Brain pericyte (primary cell): ENCODE data around the gene GRIA4.

Experiments
- DNase-seq: peaks from one replicate; pipeline ENCODE4 v3.0.0-alpha.2; 2012; ENCODE audit warnings: low read depth, low spot score

GRIA4 gene

DNA sequence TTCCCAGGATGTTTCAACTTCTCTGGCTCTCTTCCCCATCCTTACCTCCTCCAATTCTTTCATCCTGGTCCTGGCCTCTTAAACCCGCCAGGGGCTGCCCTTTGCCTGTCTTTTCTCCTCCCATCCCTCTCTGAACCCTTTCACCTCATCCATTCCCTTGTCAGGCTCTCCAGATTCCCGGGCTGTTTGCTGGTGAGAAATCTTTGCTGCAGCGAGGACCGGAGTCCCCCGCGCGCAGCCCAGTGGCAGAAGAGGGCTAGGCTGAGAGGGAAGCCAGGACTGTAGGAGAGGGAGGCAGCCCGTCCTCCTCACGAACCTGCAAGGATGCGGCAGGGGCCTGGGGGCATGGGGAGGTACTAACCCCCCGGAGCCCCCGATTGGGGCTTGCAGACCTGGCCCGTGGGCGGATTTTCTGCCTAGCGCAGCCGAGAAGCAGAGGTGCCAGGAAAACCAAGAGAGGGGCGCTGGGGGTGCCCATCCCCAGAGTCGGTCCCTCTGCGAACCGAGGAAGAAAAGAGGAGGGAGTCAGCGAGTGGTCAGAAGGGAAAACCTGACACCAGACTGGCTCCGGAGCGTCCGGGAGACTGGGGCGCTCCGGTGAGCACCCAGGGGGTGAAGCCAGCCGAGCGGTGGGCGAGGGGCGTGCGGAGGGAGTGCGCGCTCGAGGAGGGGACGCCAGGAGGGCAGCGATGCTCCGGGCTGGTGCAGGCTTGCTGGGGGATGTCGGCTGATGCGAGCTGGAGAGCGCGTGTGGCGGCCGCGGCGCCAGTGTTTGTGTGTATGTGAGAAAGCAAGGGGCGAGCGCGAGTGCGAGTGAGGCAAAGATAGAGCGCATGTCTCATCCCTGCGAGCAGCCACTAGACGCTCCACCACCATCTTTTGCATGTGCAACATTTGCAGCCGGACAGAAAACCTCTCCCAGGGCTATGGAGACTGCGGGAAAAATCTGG, at the start of gene GRIA4:
Gene GRIA4 (plus strand): TSS at position 242 of the 950 bp plus-strand sequence. CDS start 925 bp downstream, outside the sequence.
- peak; percentile 24 for DNase-seq

DNA sequence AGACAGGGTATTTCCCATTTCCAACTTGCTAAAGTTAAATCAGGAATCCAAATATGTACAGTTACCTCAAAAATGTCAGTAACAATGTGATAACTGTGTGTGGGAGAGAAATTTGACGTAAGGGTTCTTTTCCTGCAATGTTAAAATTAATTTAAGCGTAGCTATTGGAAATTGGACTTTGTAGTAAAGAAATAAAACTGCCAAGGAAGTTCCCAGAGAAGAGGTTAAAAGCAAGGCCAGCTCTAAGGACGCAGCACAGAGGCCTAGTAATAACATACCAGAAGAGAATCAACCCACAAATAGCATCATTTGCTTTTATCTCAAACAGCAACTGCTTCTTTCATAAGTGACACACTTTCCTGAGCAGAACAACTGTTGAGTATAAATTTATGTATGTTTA, 36.8 kb upstream of the GRIA4 start:
- DNase-seq, result no peak

DNA sequence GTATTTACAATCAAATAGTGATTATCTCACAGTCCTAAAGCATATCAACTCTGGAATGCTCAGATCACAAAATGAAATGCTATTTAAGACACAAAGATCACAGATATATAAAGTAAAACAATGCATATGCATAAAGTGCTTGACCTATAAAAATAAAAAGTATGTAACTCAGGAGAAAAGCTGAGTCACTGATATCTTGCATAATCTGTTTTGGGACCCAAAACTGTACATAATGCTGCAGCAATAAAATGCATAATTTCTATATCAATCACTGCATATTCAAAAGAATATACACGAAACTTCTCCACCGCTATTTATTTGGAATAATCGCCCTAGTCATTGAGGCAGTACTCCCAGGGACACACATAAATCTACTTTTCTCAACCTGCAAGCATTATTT, 34.9 kb upstream of the GRIA4 start:
- no peak for DNase-seq

DNA sequence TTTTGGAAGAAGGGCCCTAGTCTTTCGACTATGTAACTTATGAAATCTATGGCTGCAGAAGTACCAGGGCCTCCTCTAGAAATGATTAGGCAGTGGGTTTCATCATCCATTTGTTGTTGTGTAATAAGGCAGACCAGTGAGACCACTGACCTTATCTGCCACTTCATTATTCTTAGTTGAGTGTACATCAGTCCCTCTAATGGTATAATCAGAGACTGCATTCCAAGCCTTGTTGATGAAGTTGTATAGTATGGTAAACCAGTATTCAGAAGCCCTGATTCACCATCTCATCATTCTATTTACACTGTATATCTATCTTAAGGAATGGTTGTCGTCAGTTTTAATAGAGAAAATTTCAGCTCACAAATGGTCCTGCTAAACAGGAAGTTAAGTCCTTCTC, 32.2 kb upstream of the GRIA4 start:
- DNase-seq, result no peak

DNA sequence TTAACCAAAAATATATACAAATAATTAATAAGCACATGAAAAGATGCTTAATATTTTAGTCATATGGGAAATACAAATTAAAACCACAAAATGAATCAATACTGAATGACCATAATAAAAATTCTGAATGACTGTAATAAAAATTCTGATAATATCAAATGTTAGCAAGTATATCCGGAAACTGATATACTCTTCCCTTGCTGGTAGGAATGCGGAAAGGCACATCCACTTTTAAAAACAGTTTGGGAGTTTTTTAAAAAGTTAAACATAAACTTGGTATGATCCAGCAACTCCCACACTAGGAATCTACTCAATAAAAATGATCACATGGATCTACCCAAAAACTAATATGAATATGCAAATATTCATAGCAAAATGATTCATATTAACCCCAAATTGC, 30.8 kb upstream of the GRIA4 start:
- DNase-seq, result no peak

DNA sequence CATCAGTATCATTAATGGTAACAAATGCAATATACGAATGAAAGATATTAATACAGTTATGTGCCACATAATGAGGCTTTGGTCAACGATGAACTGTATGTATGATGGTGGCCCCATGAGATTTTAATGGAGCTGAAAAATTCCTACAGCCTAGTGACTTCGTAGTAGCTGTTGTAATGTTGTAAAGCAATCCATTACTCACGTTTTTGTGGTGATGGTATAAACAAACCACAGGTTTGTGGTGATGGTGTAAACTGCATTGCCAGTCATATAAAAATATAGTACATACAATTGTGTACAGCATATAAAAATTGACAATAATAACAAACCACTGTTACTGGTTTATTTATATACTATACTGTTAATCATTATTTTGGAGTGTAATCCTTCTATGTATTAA, 27.4 kb upstream of the GRIA4 start:
- DNase-seq, result no peak

DNA sequence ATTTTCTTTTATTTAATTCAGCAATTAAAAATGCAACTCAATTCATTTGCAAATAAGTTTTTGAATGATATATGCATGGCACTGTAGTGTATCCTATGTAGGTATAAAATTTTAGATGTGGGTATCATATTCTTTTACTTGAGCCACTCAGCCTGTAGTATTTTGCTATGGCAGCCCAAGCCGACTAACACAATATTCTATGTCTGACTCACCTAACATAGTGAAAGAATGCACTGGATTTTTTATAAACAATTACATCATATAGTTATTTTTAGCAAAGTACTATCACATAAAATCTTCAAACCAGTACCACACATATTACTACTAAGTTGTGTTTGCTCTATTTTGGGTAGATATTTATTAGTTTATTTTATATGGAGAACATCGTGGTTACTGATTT, 21.9 kb upstream of the GRIA4 start:
- DNase-seq, result no peak

DNA sequence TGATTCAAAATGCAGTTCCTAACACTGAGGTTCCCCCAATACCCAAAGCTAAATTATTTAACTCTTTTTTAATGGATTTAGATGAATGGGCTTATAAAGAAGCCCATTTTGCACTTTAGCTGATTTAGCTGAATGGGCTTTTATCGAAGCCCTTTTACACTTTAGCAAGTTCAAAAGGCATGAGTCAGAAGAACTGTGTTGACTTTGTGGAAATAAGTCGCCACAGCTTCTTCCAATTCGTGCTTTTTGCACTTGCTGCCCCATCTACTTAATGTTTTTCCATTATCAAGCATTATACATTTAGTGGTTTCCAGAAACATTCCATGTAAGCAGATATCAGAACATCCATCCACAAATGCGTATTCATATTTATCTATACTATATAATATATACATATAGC, 20.5 kb upstream of the GRIA4 start:
- no peak for DNase-seq

DNA sequence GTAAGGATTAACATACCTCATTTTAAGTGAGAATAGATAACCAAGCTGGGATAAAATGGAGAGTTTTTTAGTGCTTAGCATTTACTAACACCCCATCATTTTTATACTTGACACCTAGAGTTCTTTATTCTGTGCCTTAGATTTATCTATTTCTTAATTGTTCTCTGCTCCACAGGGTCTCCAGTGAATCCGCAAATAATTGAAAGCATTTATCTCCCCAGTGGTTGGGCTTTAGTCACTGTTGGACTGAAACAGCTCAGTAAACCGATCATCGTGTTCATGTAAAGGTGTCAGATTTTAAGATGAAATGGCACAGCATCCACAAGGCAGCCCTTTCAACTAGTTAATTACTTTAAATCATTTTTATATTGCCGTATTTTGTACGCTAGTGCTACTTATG, 17.8 kb upstream of the GRIA4 start:
- DNase-seq, result no peak

DNA sequence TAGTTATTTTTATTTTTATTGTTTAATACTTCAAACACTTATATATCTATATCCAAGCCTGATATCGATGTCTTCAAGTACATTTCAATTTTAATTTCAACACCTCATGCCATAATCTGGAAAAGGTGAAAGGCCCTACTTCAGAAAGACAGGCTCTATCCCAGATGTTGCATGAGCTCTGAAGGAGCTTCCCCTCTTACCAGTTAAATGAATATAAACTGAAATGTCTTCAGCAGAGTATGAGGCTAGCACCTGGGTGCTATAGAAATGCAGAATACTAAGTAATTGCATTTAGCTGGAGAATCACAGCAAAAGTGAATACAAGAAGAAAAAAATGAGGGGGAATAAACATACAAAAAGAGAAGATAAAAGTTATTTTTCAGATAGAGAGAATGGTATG, 11.5 kb upstream of the GRIA4 start:
- DNase-seq, result no peak

DNA sequence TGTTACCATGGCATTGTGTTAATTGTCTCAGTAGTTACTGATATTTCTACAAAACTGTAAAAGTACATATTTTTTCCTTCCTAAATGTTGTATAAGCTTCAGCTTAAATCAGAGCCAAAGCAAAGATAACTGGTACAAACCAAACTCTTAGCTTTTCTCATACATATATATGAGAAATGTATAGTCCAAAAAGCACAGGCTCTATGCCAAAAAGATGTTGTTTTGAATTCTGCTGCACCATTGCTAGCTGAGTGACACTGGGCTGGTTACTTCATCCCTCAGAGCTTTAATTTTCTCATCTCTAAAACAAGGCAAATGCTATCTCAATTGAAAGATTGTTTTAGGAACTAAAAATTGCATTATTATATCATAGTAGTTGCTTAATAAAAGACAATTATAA, 6.7 kb upstream of the GRIA4 start:
- no peak for DNase-seq

DNA sequence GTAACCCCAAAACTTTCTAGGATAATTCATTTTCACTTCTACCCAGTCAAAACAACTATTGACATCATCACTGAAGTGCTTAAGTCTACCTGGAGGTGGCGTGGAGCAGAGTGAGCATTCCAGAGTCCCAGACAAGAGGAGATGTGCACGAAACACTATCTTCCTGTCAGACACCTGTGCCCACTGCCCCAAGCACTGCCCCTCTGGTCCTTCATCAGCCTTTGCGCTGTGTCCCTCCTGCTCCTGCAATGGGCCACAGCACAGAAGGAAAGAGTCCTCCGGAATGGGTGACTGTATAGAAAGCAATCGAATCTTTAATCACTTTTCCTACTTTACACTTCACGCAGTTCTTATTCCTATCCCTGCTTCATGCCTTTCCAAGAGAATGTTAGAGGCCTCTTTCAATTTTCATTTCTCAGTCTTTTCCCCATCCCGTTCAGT, 512 bp upstream of the GRIA4 start:
- no peak for DNase-seq

DNA sequence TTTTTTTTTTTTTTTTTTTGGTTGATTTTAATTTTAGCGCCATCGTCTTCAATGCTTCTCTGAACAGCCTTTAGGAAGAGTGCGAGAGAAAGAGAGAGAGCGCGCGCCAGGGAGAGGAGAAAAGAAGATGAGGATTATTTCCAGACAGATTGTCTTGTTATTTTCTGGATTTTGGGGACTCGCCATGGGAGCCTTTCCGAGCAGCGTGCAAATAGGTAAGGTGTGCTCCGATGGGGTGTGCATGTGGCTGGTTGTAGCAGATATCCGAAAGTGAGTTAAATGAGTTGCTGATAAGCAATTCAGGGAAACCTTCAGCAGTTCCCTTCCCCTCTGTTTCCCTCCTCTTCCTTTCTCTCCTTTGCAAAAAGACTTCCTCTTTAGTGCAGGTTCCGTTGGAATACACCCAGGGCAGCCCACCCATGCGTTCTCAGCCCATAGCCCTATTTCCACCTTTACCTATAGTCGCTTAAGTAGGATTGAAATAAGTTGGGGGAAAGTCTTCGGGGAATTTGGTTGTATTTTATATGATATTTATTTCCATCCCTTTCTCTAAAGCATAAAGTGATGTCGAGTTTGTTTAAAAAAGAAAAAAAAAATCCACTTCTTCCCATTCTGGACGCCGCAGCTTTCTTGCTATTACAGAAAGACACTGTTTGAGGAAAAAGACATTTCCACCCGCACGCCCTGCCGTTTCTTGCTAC, 1.1 kb downstream of the GRIA4 start:
- no peak for DNase-seq

DNA sequence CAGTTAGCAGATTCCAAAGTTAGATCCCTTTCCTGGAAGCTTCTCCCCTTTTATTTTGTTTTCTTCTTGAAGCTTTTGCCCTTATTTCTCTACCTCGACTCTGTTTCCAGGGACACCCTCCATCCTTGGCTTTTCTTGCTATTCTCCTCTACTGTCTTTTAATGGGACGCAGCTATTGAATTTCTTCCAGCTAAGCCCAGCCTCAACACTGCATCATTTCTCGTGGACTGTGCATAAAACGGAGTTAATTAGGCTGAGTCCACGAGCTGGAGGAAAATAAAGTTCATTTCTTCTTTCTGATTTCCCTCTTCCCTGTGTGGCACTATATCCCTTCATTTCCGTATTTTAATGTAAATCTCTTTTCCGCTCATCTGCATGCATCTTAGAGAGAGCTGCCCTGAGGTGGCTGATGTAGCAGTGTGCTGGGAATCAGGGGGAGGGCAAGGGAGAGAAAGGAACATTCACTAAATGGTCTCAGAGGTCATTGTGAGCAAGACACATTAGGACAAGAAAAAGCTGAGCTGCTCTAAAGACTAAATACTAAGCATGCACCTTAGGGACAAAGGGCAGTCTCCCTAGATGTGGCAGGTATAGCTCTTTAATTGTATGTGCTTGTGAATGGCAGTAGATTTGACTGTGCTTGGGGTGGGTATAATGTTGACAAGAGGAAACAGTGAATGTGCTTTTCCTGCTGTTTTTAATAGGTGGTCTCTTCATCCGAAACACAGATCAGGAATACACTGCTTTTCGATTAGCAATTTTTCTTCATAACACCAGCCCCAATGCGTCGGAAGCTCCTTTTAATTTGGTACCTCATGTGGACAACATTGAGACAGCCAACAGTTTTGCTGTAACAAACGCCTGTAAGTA, 1.9 kb downstream of the GRIA4 start:
- DNase-seq, result no peak

DNA sequence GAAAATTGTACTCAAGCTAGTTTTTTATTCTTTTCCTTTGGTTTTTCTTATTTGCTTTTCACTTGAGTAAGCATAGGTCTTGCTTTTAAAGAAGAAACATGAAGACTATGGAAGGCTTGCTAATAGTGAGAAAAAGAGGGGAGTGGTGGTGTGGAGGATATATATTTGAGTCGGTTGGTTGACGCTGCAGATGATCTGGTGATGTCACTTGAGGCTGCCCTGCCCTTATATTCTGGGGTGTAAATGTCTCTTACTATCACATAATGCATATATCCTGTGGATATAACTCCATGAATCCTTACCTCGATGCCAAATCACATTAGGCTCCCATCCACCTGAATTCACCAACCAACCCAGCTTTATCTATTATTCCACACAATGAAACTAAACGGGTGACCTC, 2.9 kb downstream of the GRIA4 start:
- DNase-seq, result no peak

DNA sequence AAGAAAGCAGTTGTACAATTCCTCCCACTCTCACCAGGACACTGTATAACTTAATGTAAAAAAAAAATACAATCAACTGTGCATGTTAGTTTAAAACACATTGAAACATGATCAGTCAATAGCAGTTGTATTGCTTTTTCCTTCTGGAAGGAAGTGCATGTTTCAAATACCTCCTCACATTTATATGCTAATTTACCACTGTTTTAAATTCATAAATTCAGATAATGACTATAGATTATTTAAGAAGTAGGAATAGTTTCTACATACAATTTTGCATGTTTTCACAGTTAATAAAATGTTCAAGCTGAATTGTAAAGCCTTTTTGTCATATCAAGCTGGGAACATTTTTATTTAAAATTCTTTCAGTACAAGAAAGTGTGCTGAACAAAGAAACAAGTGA, 3.3 kb downstream of the GRIA4 start:
- no peak for DNase-seq

DNA sequence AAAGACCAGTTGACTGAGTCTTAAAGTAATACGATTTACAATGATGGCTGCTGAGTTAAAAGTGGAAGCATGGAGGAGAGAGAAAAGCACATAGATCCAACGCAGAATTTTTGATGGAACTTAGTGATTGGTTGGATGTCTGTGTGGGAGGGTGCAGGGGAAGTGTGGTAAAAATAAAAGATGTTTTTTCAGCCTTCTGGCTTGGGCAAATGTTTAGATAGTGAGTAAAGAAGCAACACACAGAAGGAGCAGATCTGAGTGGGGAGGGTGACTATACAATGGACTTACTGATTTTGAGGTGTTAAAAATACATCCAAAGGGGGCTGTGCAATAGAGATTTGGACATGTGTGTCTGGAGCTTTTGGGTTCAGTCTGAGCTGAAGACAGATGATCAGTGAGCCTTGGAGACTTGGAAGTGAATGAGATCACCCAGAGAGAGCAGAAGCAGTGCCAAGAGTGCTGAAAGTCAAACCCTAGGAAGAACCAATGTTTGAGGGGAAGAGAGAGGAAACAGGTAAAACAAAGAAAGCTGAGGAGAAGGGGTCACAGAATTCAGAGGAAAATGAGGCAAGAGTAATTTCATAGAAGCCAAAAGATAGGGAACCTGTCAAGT, 8.6 kb downstream of the GRIA4 start:
- no peak for DNase-seq

DNA sequence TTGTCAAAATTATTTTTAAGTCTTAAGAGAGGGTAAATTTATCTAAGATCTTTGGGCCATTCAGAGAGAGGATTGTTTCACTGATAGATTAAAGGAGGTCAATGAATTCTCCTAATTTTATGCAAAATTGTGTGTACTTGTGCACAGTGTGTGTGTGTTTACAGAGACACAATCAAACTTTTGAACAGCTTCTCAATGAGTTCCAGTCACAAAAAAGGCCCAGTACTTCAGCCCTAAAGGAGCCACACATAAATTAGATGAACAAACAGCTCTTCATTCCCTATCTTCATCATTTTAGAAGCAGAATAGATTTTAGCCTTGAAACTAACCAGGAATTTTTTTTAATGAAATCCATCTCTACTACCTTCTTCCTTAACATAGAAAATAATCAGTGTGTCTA, 9.7 kb downstream of the GRIA4 start:
- DNase-seq, result no peak

DNA sequence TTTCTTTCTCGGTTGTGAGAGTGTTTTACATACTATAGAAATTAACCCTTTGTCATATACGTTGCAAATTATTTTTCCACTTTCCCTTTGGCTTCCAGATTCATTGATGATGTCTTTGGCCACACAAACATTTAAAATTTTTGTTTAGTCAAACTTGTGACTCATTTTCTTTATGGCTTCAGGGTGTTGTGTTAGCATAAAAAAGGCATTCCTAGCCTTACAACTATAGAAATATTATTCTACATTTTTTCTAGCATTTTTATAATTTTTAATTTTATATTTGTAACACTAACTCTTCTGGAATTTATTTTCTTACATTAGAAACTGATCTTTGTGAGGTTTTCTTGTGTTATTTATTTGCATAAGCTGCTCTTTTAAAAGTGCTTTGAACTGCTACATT, 12.1 kb downstream of the GRIA4 start:
- DNase-seq, result no peak

DNA sequence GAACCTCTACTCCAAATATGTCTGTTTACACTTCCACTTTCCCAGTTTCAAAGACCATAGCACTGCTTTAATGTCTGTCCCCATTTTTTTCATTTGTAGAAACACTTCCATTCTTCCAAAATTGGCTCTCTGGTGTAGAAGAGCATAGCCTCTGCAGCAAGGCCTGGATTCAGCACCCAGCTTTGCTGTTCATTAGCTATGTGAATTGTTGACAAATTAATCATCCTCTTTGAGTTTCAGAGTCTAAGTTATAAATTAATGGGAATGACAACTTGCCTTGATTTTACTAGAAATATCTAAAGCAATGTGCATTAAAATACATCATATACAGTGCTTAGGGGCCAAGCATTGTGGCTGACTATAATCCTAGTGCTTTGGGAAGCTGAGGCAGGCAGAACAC, 22.4 kb downstream of the GRIA4 start:
- no peak for DNase-seq

DNA sequence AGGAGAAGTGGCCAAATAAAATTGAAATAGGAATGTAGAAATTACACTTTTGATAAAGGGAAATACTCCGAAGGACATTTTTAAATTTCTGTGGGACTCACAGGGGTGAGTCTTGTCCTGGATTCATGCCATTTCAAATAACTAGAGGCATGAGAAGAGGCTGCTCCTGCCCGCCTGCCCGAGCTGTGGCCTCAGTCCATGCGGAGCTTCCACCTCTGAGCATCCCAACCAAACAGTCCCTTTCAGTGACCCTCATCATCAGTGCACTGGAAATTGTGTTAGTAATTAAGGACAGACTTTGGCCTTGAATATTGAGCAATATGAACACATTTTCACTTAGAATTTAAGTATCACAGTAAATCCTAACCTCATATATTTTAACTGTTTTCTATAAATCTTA, 25.6 kb downstream of the GRIA4 start:
- no peak for DNase-seq

DNA sequence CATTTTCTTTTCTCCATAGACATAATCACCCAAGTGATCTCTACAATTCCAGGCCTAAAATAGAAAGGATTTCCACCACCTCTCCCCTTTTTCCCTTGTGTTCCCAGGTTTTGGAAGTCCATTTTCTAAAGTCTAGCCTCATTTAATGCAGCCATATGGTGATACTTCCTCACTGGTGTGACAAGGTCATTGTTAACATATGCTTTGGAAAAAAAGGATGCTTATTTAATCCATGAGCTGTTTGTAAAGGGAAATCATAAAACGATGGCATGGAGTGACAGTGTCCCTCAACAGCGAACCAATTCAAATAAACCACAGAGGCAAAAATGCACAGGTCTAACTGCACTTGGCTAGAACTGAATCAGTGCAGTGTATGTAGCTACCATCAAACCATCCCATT, 26.6 kb downstream of the GRIA4 start:
- DNase-seq, result no peak
